ENCODE results near the gene CAPN14. TPM values are rescaled to one million over a fixed set of nuclear protein-coding genes. Genes with fewer than 3 reads are reported as not detected.

The CAPN14 gene
- total and polyA plus RNA-seq, 4 donors = 0.05 to 0.08 TPM; not detected in 2

GRCh38 chr2:31134480-31134879 is 82.8 kb downstream of the CAPN14 start:
- H3K9me3 ChIP-seq (ENCODE audit: control insufficient read depth in 4 of 4, low read length in 3 of 4) = no peaks in the 10 kb centered on the region
- H3K4me3 ChIP-seq (ENCODE audit: low read depth in 1 of 3, low read length in 3 of 3) = no peak overlapping the region
- H3K27me3 ChIP-seq (ENCODE audit: control insufficient read depth in 4 of 4, insufficient read depth in 4 of 4, low read length in 3 of 4) = peaks cover 0 to 8% (median 6%) of the 10 kb centered on the region in 4 donors
- H3K4me1 ChIP-seq (ENCODE audit: control insufficient read depth in 4 of 4, insufficient read depth in 4 of 4, low read length in 3 of 4) = peaks cover 10 to 19% (median 14%) of the 10 kb centered on the region in 4 donors
- no peak for DNase-seq (ENCODE audit: low spot score)
- H3K27ac ChIP-seq (ENCODE audit: low read depth in 1 of 2, low read length in 2 of 2) = no peak overlapping the region
- no peak overlapping the region for H3K9ac ChIP-seq (ENCODE audit: low read depth in 1 of 2, low read length in 2 of 2)
- H3K36me3 ChIP-seq (ENCODE audit: control insufficient read depth in 4 of 4, insufficient read depth in 3 of 4, low read depth in 1 of 4, low read length in 3 of 4) = no peaks in the 10 kb centered on the region
- WGBS = 75% methylated on average over 5 of the region's 5 CpGs
- TF ChIP-seq MAX (IDR thresholded peaks at IDR 0.05) (no peak), SP1 (IDR thresholded peaks at IDR 0.05) (no peak), EGR1 (IDR thresholded peaks at IDR 0.05; ENCODE audit: low read depth in 2 of 2) (no peak), CTCF (IDR thresholded peaks at IDR 0.05; ENCODE audit: low read depth, low read length, missing input control) (no peak), RXRA (IDR thresholded peaks at IDR 0.05) (no peak), NR2F2 (IDR thresholded peaks at IDR 0.05) (no peak), FOXA1 (IDR thresholded peaks at IDR 0.05) (no peak), FOXA2 (IDR thresholded peaks at IDR 0.05) (no peak)

DNA sequence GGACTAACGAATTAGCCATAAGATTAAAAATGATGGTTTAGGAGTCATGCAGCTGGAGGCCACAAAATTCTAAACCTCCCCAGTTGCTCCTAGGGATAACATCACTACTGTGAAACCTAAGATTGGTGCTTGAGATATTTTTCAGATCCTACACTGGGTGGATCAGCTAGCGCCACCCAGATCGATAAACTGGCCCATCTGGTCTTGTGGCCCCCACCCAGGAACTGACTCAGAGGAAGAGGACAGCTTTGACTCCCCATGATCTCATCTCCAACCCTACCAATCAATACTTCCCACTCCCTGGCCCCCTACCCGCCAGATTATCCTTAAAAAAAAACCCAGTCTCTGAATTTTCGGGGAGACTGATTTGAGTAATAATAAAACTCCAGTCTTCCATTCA is 84.5 kb downstream of the CAPN14 start:
- no peak overlapping the region for H3K9ac ChIP-seq (ENCODE audit: low read depth in 1 of 2, low read length in 2 of 2)
- 96% methylated on average over 5 of the region's 5 CpGs for WGBS
- H3K27me3 ChIP-seq (ENCODE audit: control insufficient read depth in 4 of 4, insufficient read depth in 4 of 4, low read length in 3 of 4) = peaks cover 0 to 7% (median 3%) of the 10 kb centered on the region in 4 donors
- no peak for DNase-seq (ENCODE audit: low spot score)
- no peak overlapping the region for H3K4me3 ChIP-seq (ENCODE audit: low read depth in 1 of 3, low read length in 3 of 3)
- no peaks in the 10 kb centered on the region for H3K9me3 ChIP-seq (ENCODE audit: control insufficient read depth in 4 of 4, low read length in 3 of 4)
- H3K36me3 ChIP-seq (ENCODE audit: control insufficient read depth in 4 of 4, insufficient read depth in 3 of 4, low read depth in 1 of 4, low read length in 3 of 4) = no peaks in the 10 kb centered on the region
- H3K4me1 ChIP-seq (ENCODE audit: control insufficient read depth in 4 of 4, insufficient read depth in 4 of 4, low read length in 3 of 4) = peaks cover 6 to 9% (median 8%) of the 10 kb centered on the region in 4 donors
- TF ChIP-seq GABPA (IDR thresholded peaks at IDR 0.05 in 1 of 2, conservative IDR thresholded peaks at IDR 0.05 in 1 of 2) = no peak
- TF ChIP-seq REST (IDR thresholded peaks at IDR 0.05) = no peak
- no peak for TF ChIP-seq RAD21 (IDR thresholded peaks at IDR 0.05)
- no peak for TF ChIP-seq EGR1 (IDR thresholded peaks at IDR 0.05; ENCODE audit: low read depth in 2 of 2)
- no peak for TF ChIP-seq SP1 (IDR thresholded peaks at IDR 0.05)
- no peak for TF ChIP-seq YY1 (IDR thresholded peaks at IDR 0.05)
- no peak for TF ChIP-seq CTCF (IDR thresholded peaks at IDR 0.05; ENCODE audit: low read depth, low read length, missing input control)
- TF ChIP-seq ATF3 (IDR thresholded peaks at IDR 0.05) = no peak
- TF ChIP-seq HNF4G (IDR thresholded peaks at IDR 0.05) = no peak
- no peak for TF ChIP-seq HNF4A (conservative IDR thresholded peaks at IDR 0.05)
- TF ChIP-seq ZBTB33 (IDR thresholded peaks at IDR 0.05) = no peak
- no peak for TF ChIP-seq MAX (IDR thresholded peaks at IDR 0.05)
- TF ChIP-seq JUND (IDR thresholded peaks at IDR 0.05) = no peak
- no peak for TF ChIP-seq TAF1 (conservative IDR thresholded peaks at IDR 0.05)
- no peak for TF ChIP-seq NR2F2 (IDR thresholded peaks at IDR 0.05)
- no peak overlapping the region for H3K27ac ChIP-seq (ENCODE audit: low read depth in 1 of 2, low read length in 2 of 2)

Data from liver (tissue), 9 donors.